ENCODE measurements around the gene FCHSD2. TPM values are rescaled to one million over a fixed set of nuclear protein-coding genes. Genes with fewer than 3 reads are reported as not detected.
"Not testable (repeated sequence)": the region's sequence is repeated elsewhere in the genome, so short reads cannot be mapped to it uniquely, and the experiment has no call there.

Gene FCHSD2
- total RNA-seq, 4 donors from 2014 or later = 20.4 to 42.4 (median 26.4) TPM

- intact Hi-C loops (cut with DNase I) = no loop called here
These were observed 6.5 kb downstream of the FCHSD2 start for GRCh38 chr11:73135346-73136284.

GRCh38 chr11:73132349-73132748 is 9.8 kb downstream of the FCHSD2 start:
- H3K4me3 ChIP-seq; intact Hi-C loops (cut with DNase I); DNase-seq (ENCODE audit: extremely low spot score); H3K27ac ChIP-seq (replicated peaks in 1 of 4); H3K27me3 ChIP-seq; H3K9me3 ChIP-seq: not testable (repeated sequence)
- Histone ChIP-seq H3K36me3 (peaks cover 0 to 57% (median 19%) of the 10 kb centered on the region in 4 donors), H3K4me1 (peaks cover 2 to 10% (median 5%) of the 10 kb centered on the region in 4 donors)
- WGBS = 96% methylated on average over 2 of the region's 2 CpGs

More at GRCh38 chr11:73135346-73136284, 6.5 kb downstream of the FCHSD2 start:
- Histone ChIP-seq H3K9me3 (no peaks in the 10 kb centered on the region), H3K4me3 (no peak overlapping the region), H3K36me3 (peaks cover 0 to 40% (median 11%) of the 10 kb centered on the region in 4 donors), H3K4me1 (peaks cover 9 to 33% (median 28%) of the 10 kb centered on the region in 4 donors), H3K27me3 (no peaks in the 10 kb centered on the region), H3K27ac (replicated peaks in 1 of 4) (no peak overlapping the region)
- TF ChIP-seq POLR2A (IDR thresholded peaks at IDR 0.05; ENCODE audit: low read depth) (no peak), CTCF (IDR thresholded peaks at IDR 0.05) (no peak), POLR2AphosphoS5 (IDR thresholded peaks at IDR 0.05) (no peak), EP300 (IDR thresholded peaks at IDR 0.05) (no peak)
- 85% methylated on average over 6 of the region's 6 CpGs for WGBS
- no peak for DNase-seq (ENCODE audit: extremely low spot score)

- peaks cover 0 to 60% (median 16%) of the 10 kb centered on the region in 4 donors for H3K36me3 ChIP-seq
- DNase-seq (ENCODE audit: extremely low spot score) = no peak
- no peak overlapping the region for H3K27ac ChIP-seq (replicated peaks in 1 of 4)
- no peak for TF ChIP-seq POLR2AphosphoS5 (IDR thresholded peaks at IDR 0.05)
- TF ChIP-seq POLR2A (IDR thresholded peaks at IDR 0.05; ENCODE audit: low read depth) = no peak
- no peak for TF ChIP-seq CTCF (IDR thresholded peaks at IDR 0.05)
- TF ChIP-seq EP300 (IDR thresholded peaks at IDR 0.05) = no peak
- peaks cover 0 to 1% (median 0%) of the 10 kb centered on the region in 4 donors for H3K9me3 ChIP-seq
- 93% methylated on average over 1 of the region's 1 CpG for WGBS
- H3K4me3 ChIP-seq = no peak overlapping the region
- intact Hi-C loops (cut with DNase I) = no loop called here
- no peaks in the 10 kb centered on the region for H3K27me3 ChIP-seq
- H3K4me1 ChIP-seq = peaks cover 11 to 19% (median 14%) of the 10 kb centered on the region in 4 donors
These were observed 11.9 kb downstream of the FCHSD2 start for GRCh38 chr11:73130181-73130580.

GRCh38 chr11:73129198-73129597 is 12.9 kb downstream of the FCHSD2 start:
- Histone ChIP-seq H3K4me3 (no peak overlapping the region), H3K36me3 (peaks cover 0 to 60% (median 16%) of the 10 kb centered on the region in 4 donors), H3K27me3 (no peaks in the 10 kb centered on the region), H3K4me1 (peaks cover 11 to 19% (median 14%) of the 10 kb centered on the region in 4 donors), H3K9me3 (peaks cover 0 to 11% (median 4%) of the 10 kb centered on the region in 4 donors), H3K27ac (replicated peaks in 1 of 4) (no peak overlapping the region)
- WGBS = 100% methylated on average over 10 of the region's 10 CpGs
- TF ChIP-seq POLR2AphosphoS5 (IDR thresholded peaks at IDR 0.05) (no peak), EP300 (IDR thresholded peaks at IDR 0.05) (no peak), CTCF (IDR thresholded peaks at IDR 0.05) (no peak), POLR2A (IDR thresholded peaks at IDR 0.05; ENCODE audit: low read depth) (no peak)
- DNase-seq (ENCODE audit: extremely low spot score) = no peak
- intact Hi-C loops (cut with DNase I) = no loop called here

- WGBS = 71% methylated on average over 6 of the region's 6 CpGs
- Histone ChIP-seq H3K9me3 (peaks cover 0 to 11% (median 4%) of the 10 kb centered on the region in 4 donors), H3K27ac (replicated peaks in 1 of 4) (no peak overlapping the region), H3K4me1 (peaks cover 11 to 19% (median 17%) of the 10 kb centered on the region in 4 donors), H3K36me3 (peaks cover 0 to 45% (median 18%) of the 10 kb centered on the region in 4 donors), H3K4me3 (no peak overlapping the region), H3K27me3 (no peaks in the 10 kb centered on the region)
- TF ChIP-seq POLR2A (IDR thresholded peaks at IDR 0.05; ENCODE audit: low read depth) (no peak), POLR2AphosphoS5 (IDR thresholded peaks at IDR 0.05) (no peak), CTCF (IDR thresholded peaks at IDR 0.05) (no peak), EP300 (IDR thresholded peaks at IDR 0.05) (no peak)
- intact Hi-C loops (cut with DNase I) = no loop called here
- DNase-seq (ENCODE audit: extremely low spot score) = no peak
These were observed 15.2 kb downstream of the FCHSD2 start for GRCh38 chr11:73126804-73127480.
